HepG2 (cell line): Measurements from ENCODE around the gene ZNF48. TPM values are rescaled to one million over a fixed set of nuclear protein-coding genes. Genes with fewer than 3 reads are reported as not detected.

Source experiments
- CREB1 ChIP-seq, 2 experiments: fragments of 450-650 bp in 1 of 2; IDR thresholded peaks; 2 replicates each; pipeline ENCODE4 v1.6.1; 2016 to 2017; ENCODE audit warnings: control low read depth in 1 of 2, mild to moderate bottlenecking in 1 of 2, missing compliant biosample characterization in 1 of 2, missing genetic modification characterization in 1 of 2
- HMG20A ChIP-seq: IDR thresholded peaks from 2 replicates; pipeline ENCODE4 v1.6.1; 2016; ENCODE audit warnings: borderline replicate concordance
- HNF1A ChIP-seq, 2 experiments: sonication (generic) in 1 of 2; formaldehyde crosslinking in 1 of 2; IDR thresholded peaks; 2 replicates each; pipeline versions ENCODE4 v1.4.0 to v1.6.1; 2016 to 2020; ENCODE audit warnings: borderline replicate concordance in 1 of 2, low read depth in 1 of 2, mild to moderate bottlenecking in 1 of 2, missing genetic modification reagents in 1 of 2
- KAT7 ChIP-seq: IDR thresholded peaks from 2 replicates; pipeline ENCODE4 v1.6.1; 2018; ENCODE audit warnings: borderline replicate concordance, missing compliant biosample characterization
- KDM5B ChIP-seq: sonication (generic); formaldehyde crosslinking; IDR thresholded peaks from 2 replicates; pipeline ENCODE4 v1.4.0; 2020; ENCODE audit warnings: missing genetic modification reagents, mild to moderate bottlenecking, borderline replicate concordance
- MTF1 ChIP-seq: sonication (generic); formaldehyde crosslinking; IDR thresholded peaks from 2 replicates; pipeline ENCODE4 v1.5.0; 2020; ENCODE audit warnings: missing genetic modification reagents
- SAFB2 ChIP-seq: sonication (generic); formaldehyde crosslinking; IDR thresholded peaks from 2 replicates; pipeline ENCODE4 v1.5.1; 2020; ENCODE audit warnings: missing genetic modification reagents, low read depth, mild to moderate bottlenecking, borderline replicate concordance
- SATB2 ChIP-seq: sonication (generic); formaldehyde crosslinking; IDR thresholded peaks from 2 replicates; pipeline ENCODE4 v1.5.0; 2020; ENCODE audit warnings: missing genetic modification reagents
- SMAD3 ChIP-seq: sonication (generic); formaldehyde crosslinking; IDR thresholded peaks from 2 replicates; pipeline ENCODE4 v1.4.0; 2020; ENCODE audit warnings: missing genetic modification reagents
- SMARCE1 ChIP-seq: fragments of 450-650 bp; IDR thresholded peaks from 2 replicates; pipeline ENCODE4 v1.6.1; 2017; ENCODE audit warnings: borderline replicate concordance
- TFAP4 ChIP-seq: sonication (generic); IDR thresholded peaks from 2 replicates; pipeline ENCODE4 v1.6.1; 2016; ENCODE audit warnings: low read depth, borderline replicate concordance
- WIZ ChIP-seq: sonication (generic); formaldehyde crosslinking; IDR thresholded peaks from 2 replicates; pipeline ENCODE4 v1.5.1; 2020; ENCODE audit warnings: mild to moderate bottlenecking, missing genetic modification reagents
- XRCC5 ChIP-seq: fragments of 200-400 bp; formaldehyde crosslinking; optimal IDR thresholded peaks from 2 replicates; pipeline ENCODE3; 2017; ENCODE audit warnings: mild to moderate bottlenecking, low read length
- ZBED4 ChIP-seq: sonication (generic); formaldehyde crosslinking; IDR thresholded peaks from 2 replicates; pipeline ENCODE4 v1.4.0; 2020; ENCODE audit warnings: missing genetic modification reagents, borderline replicate concordance
- ZNF547 ChIP-seq: sonication (generic); formaldehyde crosslinking; IDR thresholded peaks from 2 replicates; pipeline ENCODE4 v1.5.1; 2020; ENCODE audit warnings: mild to moderate bottlenecking, missing genetic modification reagents
- ZXDC ChIP-seq: sonication (generic); formaldehyde crosslinking; IDR thresholded peaks from 2 replicates; pipeline ENCODE4 v1.5.0; 2020; ENCODE audit warnings: mild to moderate bottlenecking, missing genetic modification reagents
- polyA plus RNA-seq, 8 experiments: library from polyadenylated mRNA; depleted of rRNA in 3 of 8; stranded (reverse) in 7 of 8; unstranded in 1 of 8; fragments of >200 nt; fragmentation: Illumina TruSeq in 4 of 8; extraction: Trizol in 4 of 8; gene quantifications; 2 replicates each; pipeline versions ENCODE4 v1.2.1 to v1.2.3, GENCODE V29; 2011 to 2016; ENCODE audit warnings: low read depth in 4 of 8, missing spikeins in 1 of 8, mixed read lengths in 1 of 8; ENCODE audit not compliant: insufficient read depth in 1 of 8
- total RNA-seq, 5 experiments: library from RNA; depleted of rRNA; stranded (reverse); fragments of >200 nt; fragmentation: Illumina TruSeq; extraction: Trizol; gene quantifications; 2 replicates each; pipeline ENCODE4 v1.2.3, GENCODE V29; 2016; ENCODE audit warnings: low read depth in 1 of 5

The ZNF48 gene
- total and polyA plus RNA-seq, 2 of the 13 experiments (the other 11 are each of a cell fraction or from before 2014, with no cell fraction given) = 9.9 to 12.3 TPM

- TF ChIP-seq CREB1 (IDR thresholded peaks at IDR 0.05) (no peak), CREB1 (CRISPR knock-in tag; IDR thresholded peaks at IDR 0.05) (no peak), KDM5B (CRISPR knock-in tag) (peak; percentile 36; the same call in 1 of the 2 replicates), SMAD3 (peak; percentile 84), TFAP4 (peak; percentile 46), ZXDC (CRISPR knock-in tag) (no peak), ZBED4 (0 out of 2 replicates have a peak, but pooled peaks have one; percentile 22), SATB2 (CRISPR knock-in tag) (no peak), SMARCE1 (no peak), WIZ (CRISPR knock-in tag) (no peak; the same call in 1 of the 2 replicates), HNF1A (IDR thresholded peaks at IDR 0.05; ENCODE audit: low read depth) (no peak), HNF1A (CRISPR knock-in tag; IDR thresholded peaks at IDR 0.05; ENCODE audit: borderline replicate concordance) (no peak; the same call in 1 of the 2 replicates), MTF1 (no peak), HMG20A (CRISPR knock-in tag) (no peak), XRCC5 (peak; percentile 98), ZNF547 (CRISPR knock-in tag) (no peak), KAT7 (0 out of 2 replicates have a peak, but pooled peaks have one; percentile 40), SAFB2 (CRISPR knock-in tag) (no peak; the same call in 1 of the 2 replicates)
Observed at GRCh38 chr16:30409125-30410060, 14.2 kb downstream of the ZNF48 start (continued).
